Measurements from ENCODE around the gene CDC42BPA. TPM values are rescaled to one million over a fixed set of nuclear protein-coding genes. Genes with fewer than 3 reads are reported as not detected.

Gene CDC42BPA
- total and polyA plus RNA-seq, 2 of the 13 experiments (the other 11 are each of a cell fraction or from before 2014, with no cell fraction given): 6.5 to 16.0 TPM

- TF ChIP-seq THRA (CRISPR knock-in tag; IDR thresholded peaks at IDR 0.05; ENCODE audit: borderline replicate concordance) (no peak), SKIL (CRISPR knock-in tag; IDR thresholded peaks at IDR 0.05; ENCODE audit: borderline replicate concordance) (no peak), FOXK2 (IDR thresholded peaks at IDR 0.05) (no peak), ZNF552 (CRISPR knock-in tag; IDR thresholded peaks at IDR 0.05; ENCODE audit: borderline replicate concordance) (no peak), TEAD2 (CRISPR knock-in tag; IDR thresholded peaks at IDR 0.05) (no peak), PRPF4 (IDR thresholded peaks at IDR 0.05; ENCODE audit: low read depth, low read length, poor library complexity, severe bottlenecking) (no peak), HDAC6 (IDR thresholded peaks at IDR 0.05; ENCODE audit: low read depth, low read length) (no peak), MAFF (IDR thresholded peaks at IDR 0.05; ENCODE audit: low read depth, low read length) (no peak), NCOR1 (IDR thresholded peaks at IDR 0.05; ENCODE audit: borderline replicate concordance, low read length) (no peak)
- TF ChIP-seq, protein P1, sequence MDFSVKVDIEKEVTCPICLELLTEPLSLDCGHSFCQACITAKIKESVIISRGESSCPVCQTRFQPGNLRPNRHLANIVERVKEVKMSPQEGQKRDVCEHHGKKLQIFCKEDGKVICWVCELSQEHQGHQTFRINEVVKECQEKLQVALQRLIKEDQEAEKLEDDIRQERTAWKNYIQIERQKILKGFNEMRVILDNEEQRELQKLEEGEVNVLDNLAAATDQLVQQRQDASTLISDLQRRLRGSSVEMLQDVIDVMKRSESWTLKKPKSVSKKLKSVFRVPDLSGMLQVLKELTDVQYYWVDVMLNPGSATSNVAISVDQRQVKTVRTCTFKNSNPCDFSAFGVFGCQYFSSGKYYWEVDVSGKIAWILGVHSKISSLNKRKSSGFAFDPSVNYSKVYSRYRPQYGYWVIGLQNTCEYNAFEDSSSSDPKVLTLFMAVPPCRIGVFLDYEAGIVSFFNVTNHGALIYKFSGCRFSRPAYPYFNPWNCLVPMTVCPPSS (IDR thresholded peaks at IDR 0.05): no peak
- TF ChIP-seq, protein P2, sequence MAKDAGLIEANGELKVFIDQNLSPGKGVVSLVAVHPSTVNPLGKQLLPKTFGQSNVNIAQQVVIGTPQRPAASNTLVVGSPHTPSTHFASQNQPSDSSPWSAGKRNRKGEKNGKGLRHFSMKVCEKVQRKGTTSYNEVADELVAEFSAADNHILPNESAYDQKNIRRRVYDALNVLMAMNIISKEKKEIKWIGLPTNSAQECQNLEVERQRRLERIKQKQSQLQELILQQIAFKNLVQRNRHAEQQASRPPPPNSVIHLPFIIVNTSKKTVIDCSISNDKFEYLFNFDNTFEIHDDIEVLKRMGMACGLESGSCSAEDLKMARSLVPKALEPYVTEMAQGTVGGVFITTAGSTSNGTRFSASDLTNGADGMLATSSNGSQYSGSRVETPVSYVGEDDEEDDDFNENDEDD (CRISPR knock-in tag; IDR thresholded peaks at IDR 0.05; ENCODE audit: borderline replicate concordance): no peak
These were observed 253.0 kb downstream of the CDC42BPA start (continued) for GRCh38 chr1:227065311-227065710.
